Glutamatergic neuron (in vitro differentiated cells): Measurements from ENCODE around the gene ATP5F1A. TPM values are rescaled to one million over a fixed set of nuclear protein-coding genes. Genes with fewer than 3 reads are reported as not detected.

ENCODE experiments used
- DNase-seq: peaks from one replicate; pipeline ENCODE4 v3.0.0; 2022
- H3K27ac Mint-ChIP-seq: one replicate; pipeline ENCODE4 v1.8.0; 2020; ENCODE audit warnings: mild to moderate bottlenecking, mixed read lengths, inconsistent platforms; ENCODE audit not compliant: unreplicated experiment
- H3K27me3 Mint-ChIP-seq: one replicate; pipeline ENCODE4 v1.8.0; 2020; ENCODE audit warnings: mild to moderate bottlenecking, moderate library complexity, mixed read lengths, inconsistent platforms; ENCODE audit not compliant: unreplicated experiment
- H3K36me3 Mint-ChIP-seq: one replicate; pipeline ENCODE4 v1.8.0; 2020; ENCODE audit warnings: mild to moderate bottlenecking, mixed read lengths, inconsistent platforms; ENCODE audit not compliant: unreplicated experiment
- H3K4me1 Mint-ChIP-seq: one replicate; pipeline ENCODE4 v1.8.0; 2020; ENCODE audit warnings: mild to moderate bottlenecking, low read depth, mixed read lengths, inconsistent platforms; ENCODE audit not compliant: unreplicated experiment
- H3K4me3 Mint-ChIP-seq: one replicate; pipeline ENCODE4 v1.8.0; 2020; ENCODE audit warnings: mild to moderate bottlenecking, mixed read lengths, inconsistent platforms; ENCODE audit not compliant: unreplicated experiment
- H3K9me3 Mint-ChIP-seq: one replicate; pipeline ENCODE4 v1.8.0; 2020; ENCODE audit warnings: mild to moderate bottlenecking, moderate library complexity, mixed read lengths, inconsistent platforms; ENCODE audit not compliant: unreplicated experiment
- total RNA-seq: library from RNA; stranded (reverse); fragmentation: NEBNext Ultra II Directional; extraction: Animal tissue kit (Norgen Biotek cat#: 25700); gene quantifications from one replicate; pipeline ENCODE4 v1.2.1, GENCODE V29; 2021; ENCODE audit not compliant: unreplicated experiment
- TF ChIP-seq, protein P1 (sequence below): fragments of 200-600 bp; sonication (generic); IDR thresholded peaks from one replicate; pipeline ENCODE4 v1.5.0; 2021; ENCODE audit not compliant: partially characterized antibody, unreplicated experiment

Gene ATP5F1A
- total RNA-seq, 1 donor from 2014 or later, result 511 TPM

DNA sequence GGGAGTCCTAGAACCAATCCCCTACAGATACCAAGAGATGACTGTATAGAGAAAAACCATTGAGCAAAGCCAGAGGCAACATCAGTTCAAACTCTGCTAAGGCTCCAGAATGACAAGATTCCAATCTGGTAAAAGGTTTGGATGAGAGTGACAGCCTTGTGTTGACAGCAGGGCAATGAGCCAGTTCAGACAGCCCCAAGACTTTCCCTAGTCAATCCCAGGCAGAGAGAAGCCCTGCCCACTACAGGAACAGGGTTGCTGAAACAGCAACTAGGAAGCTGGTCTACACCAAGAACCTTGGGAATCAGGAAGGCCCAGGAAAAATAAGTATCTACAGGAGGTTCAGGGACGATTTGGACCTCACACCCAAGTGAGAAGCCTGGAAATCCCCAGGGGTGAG is 29.3 kb downstream of the ATP5F1A start:
- Mint-ChIP-seq H3K4me3 (no peak overlapping the region), H3K9me3 (peaks cover 2% of the 10 kb centered on the region), H3K27me3 (peaks cover 4% of the 10 kb centered on the region), H3K4me1 (no peaks in the 10 kb centered on the region), H3K27ac (no peak overlapping the region), H3K36me3 (no peaks in the 10 kb centered on the region)
- TF ChIP-seq, protein P1, sequence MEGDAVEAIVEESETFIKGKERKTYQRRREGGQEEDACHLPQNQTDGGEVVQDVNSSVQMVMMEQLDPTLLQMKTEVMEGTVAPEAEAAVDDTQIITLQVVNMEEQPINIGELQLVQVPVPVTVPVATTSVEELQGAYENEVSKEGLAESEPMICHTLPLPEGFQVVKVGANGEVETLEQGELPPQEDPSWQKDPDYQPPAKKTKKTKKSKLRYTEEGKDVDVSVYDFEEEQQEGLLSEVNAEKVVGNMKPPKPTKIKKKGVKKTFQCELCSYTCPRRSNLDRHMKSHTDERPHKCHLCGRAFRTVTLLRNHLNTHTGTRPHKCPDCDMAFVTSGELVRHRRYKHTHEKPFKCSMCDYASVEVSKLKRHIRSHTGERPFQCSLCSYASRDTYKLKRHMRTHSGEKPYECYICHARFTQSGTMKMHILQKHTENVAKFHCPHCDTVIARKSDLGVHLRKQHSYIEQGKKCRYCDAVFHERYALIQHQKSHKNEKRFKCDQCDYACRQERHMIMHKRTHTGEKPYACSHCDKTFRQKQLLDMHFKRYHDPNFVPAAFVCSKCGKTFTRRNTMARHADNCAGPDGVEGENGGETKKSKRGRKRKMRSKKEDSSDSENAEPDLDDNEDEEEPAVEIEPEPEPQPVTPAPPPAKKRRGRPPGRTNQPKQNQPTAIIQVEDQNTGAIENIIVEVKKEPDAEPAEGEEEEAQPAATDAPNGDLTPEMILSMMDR, result no peak
- DNase-seq, result no peak

- H3K27me3 Mint-ChIP-seq, result peaks cover 3% of the 10 kb centered on the region
- H3K36me3 Mint-ChIP-seq, result no peaks in the 10 kb centered on the region
- H3K9me3 Mint-ChIP-seq, result peaks cover 2% of the 10 kb centered on the region
- no peak overlapping the region for H3K27ac Mint-ChIP-seq
- DNase-seq, result no peak
- no peaks in the 10 kb centered on the region for H3K4me1 Mint-ChIP-seq
- no peak overlapping the region for H3K4me3 Mint-ChIP-seq
- TF ChIP-seq, protein P1, result no peak
Measured at GRCh38 chr18:46067438-46068007, 30.6 kb downstream of the ATP5F1A start.

DNA sequence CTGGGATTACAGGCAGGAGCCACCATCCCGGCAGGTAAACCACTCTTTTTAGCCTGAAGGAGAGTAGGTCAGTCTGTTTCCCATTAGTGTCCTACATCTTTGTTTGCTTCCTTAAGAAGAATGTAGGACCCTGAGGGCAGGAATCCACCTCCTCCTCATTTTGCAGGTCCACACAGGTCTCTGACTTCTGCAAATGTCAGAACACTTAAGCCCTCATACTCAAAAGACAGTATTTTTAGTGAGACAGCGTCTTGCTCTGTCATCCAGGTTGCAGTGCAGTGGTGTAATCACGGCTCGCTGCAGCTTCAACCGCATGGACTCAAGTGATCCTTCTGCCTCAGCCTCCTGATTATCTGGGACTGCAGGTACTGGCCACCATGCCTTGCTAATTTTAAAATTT is 35.3 kb downstream of the ATP5F1A start:
- Mint-ChIP-seq H3K27me3 (no peaks in the 10 kb centered on the region), H3K27ac (no peak overlapping the region), H3K4me3 (no peak overlapping the region), H3K9me3 (no peaks in the 10 kb centered on the region), H3K4me1 (no peaks in the 10 kb centered on the region), H3K36me3 (no peaks in the 10 kb centered on the region)
- DNase-seq, result no peak
- TF ChIP-seq, protein P1, result no peak

DNA sequence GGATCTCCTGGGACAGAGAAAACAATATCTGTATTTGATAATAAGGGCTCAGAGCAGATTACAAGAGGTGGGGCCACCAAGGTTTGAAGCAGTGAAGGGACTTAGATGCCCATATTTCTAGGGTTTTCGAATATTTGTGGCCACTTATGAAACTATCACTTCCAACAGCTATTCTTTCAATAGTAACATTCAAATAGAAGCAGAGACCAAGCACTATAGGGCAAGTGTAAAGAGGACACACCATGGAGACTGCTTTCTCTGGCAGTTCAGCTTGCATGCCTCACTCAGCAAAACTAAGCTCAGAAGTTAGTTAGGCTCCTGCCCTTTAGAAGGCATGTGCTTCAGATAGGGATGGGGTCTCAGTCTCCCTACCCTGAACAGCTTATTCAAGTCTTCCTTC is 36.3 kb downstream of the ATP5F1A start:
- Mint-ChIP-seq H3K27ac (no peak overlapping the region), H3K9me3 (no peaks in the 10 kb centered on the region), H3K4me3 (no peak overlapping the region), H3K4me1 (no peaks in the 10 kb centered on the region), H3K27me3 (no peaks in the 10 kb centered on the region), H3K36me3 (no peaks in the 10 kb centered on the region)
- no peak for DNase-seq
- TF ChIP-seq, protein P1, result no peak

GRCh38 chr18:46061387-46061786 is 36.7 kb downstream of the ATP5F1A start:
- Mint-ChIP-seq H3K36me3 (no peaks in the 10 kb centered on the region), H3K4me1 (no peaks in the 10 kb centered on the region), H3K4me3 (no peak overlapping the region), H3K9me3 (no peaks in the 10 kb centered on the region), H3K27ac (no peak overlapping the region), H3K27me3 (no peaks in the 10 kb centered on the region)
- no peak for DNase-seq
- TF ChIP-seq, protein P1, result no peak
